GM19239 (cell line): Measurements from ENCODE around the gene ACSF3.
"Not testable (repeated sequence)": the region's sequence is repeated elsewhere in the genome, so short reads cannot be mapped to it uniquely, and the experiment has no call there.

Experiments
- DNase-seq: peaks from one replicate; pipeline ENCODE4 v3.0.0; 2011; ENCODE audit warnings: low spot score; ENCODE audit not compliant: insufficient read length
- FAIRE-seq: peaks from 2 replicates; lab custom pipeline; 2011; peaks lifted over from hg19 to GRCh38; lab: Jason Lieb, UNC

ACSF3 gene

GRCh38 chr16:89153848-89154271, 60.2 kb downstream of the ACSF3 start:
- FAIRE-seq (no peak), DNase-seq (no peak)

GRCh38 chr16:89154390-89155183, 60.9 kb downstream of the ACSF3 start:
- DNase-seq (no peak), FAIRE-seq (no peak)

DNA sequence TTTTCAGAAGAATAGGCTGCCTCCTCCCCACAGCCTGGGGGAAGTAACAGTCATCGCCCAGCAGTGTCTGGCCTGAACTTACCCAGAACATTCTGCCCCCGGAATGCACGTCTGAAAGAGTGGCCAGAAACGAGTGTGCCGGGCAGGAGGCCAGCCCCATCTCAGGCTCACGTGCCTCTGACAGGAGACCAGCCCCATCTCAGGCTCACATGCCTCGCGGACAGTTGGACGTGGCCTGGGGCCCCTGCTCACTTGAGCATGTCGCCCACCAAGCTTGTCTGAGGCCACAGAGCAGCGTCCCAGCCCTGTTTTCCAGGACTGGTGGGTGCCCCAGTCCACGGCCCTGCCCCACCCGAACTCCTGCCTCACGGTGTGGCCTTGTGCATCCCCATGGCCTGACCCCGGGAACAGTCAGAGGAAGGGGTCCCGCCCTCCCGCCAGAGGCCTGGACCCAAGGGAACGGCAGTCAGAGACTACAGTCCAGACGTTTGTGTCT, 61.6 kb downstream of the ACSF3 start:
- DNase-seq, result no peak
- no peak for FAIRE-seq

DNA sequence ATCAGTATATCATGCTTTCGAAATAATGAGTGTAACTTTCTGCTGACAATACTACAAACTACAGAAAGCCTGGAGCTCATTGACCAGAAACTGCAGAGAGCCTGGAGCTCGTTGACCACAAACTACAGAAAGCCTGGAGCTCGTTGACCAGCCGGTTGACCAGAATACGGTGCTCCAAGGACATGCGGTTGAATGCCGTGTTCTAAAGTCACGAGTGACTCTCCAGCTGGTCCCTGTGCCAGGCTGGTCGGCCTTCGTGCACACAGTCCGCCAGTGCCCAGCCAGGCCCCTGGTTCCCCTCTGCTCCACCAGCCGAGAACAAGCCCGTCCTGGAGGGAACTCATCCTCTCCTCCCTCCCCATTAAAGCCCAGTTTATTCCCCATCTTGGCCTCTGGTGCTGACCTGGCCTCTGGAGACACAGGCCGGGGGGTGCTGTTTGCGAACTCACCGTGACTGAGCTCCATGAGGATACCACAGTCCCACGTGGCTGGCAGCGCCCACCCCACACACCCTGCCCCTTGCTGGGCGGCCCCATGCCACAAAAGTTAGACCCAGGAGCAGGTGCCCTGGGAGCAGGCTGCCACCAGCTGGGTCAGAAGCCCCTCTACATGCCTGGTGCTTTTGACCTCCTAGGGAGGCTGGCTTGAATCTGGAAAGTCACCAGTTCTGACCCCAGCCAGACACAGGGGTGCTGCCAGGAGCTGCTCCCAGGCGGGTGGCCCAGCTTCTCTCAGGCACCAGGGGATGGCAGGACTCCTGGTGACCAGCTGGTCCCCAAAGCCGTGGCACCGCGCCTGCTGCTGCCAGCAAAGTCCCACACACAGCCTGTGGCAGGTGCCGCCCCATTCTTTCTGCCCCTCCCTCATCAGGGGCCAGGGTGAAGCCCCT, 62.4 kb downstream of the ACSF3 start:
- no peak for DNase-seq
- FAIRE-seq, result no peak

DNA sequence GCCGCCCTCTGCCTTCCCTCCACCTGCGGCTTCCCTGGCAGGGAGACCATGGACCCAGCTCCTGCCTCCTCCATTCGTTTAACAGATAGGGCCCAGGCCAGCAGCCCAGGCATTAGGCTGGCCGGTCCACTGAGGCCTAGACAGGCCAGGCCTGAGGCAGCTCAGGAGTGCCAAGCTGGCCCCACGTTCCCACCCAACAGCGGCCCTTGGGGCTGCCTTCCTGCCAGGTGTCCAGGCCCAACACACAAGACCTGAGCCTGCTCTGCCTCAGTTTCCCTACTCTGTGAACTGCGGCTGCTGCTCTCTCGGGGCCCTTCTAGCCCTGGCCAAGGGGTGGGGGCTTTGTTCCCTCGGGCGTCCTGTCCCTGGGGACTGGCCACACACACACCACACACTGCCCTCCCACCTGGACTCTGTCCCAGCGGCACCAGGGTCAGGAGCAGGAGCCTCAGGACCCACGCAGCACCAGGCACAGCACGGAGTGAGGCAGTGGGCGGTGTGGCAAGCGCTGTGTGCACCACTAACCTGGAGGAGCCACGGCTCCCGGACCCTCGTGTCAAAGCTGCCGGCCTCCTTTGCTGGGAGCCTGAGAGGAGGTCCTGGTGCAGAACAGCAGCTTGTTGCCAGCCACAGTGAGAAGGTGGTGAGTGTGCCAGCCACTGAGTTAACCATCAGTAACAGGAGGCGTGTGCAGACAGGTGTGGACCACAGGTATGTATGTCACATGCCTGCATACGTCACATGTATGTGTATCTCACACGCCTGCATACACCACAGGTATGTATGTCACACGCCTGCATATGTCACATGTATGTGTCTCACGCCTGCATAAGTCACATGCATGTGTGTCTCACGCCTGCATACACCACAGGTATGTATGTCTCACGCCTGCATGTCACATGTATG, 63.3 kb downstream of the ACSF3 start:
- DNase-seq, result no peak
- no peak for FAIRE-seq

- no peak for FAIRE-seq
- DNase-seq, result no peak
These were observed 64.1 kb downstream of the ACSF3 start for GRCh38 chr16:89157778-89158177.

DNA sequence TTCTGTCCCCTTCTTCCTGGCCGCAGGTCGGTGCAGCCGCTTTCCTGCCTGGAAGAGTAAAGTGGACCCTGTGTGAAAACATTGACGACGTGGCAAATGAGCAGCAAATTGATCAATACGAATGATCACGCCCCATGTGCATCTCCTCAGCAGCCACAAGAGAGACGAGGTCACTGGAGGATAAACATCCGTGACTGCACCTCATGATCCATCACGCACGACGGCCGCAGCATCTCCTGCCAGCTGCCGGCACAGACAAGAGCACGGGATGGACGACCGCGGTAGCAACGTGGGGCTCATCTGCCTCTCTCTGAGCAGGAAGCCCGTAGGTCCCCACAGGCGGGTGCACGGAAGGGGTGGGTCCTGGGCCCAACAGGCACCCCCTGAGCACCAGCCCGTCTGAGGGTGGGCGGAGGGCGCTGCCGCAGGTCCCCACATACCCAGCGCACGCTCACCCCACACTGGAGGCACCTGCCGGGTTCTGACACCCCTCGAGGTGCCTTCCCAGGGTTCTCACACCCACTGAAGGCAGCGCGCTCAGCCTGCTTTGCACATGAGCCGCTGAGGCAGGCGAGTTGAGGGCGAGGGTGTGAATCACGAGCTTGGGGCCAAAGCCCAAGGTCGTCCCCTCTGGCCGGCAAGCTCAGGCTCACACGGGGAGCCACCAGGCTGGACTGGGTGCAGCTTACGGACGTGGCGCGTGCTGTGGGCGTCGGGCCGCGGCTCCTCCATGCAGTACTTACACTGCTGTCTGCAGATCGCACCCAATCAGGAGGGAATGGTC, 65.6 kb downstream of the ACSF3 start:
- FAIRE-seq (no peak), DNase-seq (no peak)

GRCh38 chr16:89159850-89160354, 66.2 kb downstream of the ACSF3 start:
- no peak for FAIRE-seq

GRCh38 chr16:89160977-89161701, 67.5 kb downstream of the ACSF3 start:
- DNase-seq (no peak), FAIRE-seq (no peak)

More at GRCh38 chr16:89159850-89160354, 66.2 kb downstream of the ACSF3 start:
- DNase-seq, result no peak

DNA sequence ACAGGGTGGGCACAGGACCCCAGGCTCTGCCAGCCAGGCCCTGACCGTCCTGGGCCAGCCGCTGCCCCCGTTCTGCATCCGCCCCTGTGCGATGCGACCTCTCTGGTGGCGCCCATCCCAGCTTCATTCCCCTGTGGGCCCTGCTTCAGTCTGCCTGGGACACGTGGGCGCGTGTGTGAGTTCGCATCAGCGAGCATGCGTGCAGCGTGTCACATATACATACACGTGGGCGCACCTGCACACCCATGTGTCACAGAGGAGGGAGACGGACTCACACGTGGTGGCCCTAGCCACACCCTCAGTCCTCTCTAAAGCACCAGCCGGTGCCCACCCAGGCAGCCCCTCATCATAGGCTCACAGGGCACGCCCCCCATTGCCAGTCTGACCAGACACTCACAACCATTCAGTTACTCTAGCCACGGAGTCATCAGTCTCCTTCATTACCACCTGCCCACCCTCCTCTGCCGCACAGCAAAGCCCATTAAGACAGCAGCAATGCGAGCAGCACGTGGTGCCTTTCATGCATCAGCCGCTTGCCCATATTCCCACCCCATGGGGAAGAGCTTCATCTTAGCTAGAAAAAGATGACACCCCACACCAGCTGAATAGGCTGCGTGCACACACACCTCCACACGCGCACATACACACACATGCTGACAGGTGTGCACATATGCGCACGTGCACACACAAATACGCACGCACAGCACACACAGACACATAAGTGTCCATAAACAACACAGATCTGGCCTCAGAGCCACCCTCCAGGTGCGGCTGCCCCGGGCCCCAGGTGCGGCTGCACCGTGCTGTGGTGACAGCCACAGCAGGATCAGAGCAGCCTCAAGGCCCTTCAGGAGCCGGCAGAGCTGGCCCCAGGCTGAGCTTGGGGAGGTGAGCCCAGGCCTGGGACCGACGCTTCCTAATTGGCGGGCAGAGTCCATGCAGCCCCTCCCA, 68.4 kb downstream of the ACSF3 start:
- DNase-seq (no peak), FAIRE-seq (no peak)

DNA sequence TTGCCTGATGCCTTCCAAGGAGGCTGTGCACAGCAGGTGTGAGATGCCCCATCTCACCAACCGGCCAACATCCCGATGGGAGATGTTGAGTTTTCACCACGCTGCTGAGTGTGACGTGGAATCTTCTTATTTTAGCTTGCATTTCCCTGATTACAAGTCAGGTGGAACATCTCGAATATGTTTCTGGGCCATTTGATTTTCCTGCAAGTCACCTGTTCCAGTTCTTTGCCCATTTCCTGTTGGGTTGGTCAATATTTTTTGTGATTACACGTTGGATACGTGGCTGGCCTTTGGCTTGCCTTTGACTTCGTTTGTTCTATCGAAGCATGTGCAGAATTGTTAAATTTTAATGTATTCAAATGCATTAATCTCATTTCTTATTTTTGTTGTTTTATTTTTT, 69.6 kb downstream of the ACSF3 start:
- DNase-seq (no peak), FAIRE-seq (no peak)

- DNase-seq, result no peak
These were observed 70.8 kb downstream of the ACSF3 start for GRCh38 chr16:89164436-89164835.

DNA sequence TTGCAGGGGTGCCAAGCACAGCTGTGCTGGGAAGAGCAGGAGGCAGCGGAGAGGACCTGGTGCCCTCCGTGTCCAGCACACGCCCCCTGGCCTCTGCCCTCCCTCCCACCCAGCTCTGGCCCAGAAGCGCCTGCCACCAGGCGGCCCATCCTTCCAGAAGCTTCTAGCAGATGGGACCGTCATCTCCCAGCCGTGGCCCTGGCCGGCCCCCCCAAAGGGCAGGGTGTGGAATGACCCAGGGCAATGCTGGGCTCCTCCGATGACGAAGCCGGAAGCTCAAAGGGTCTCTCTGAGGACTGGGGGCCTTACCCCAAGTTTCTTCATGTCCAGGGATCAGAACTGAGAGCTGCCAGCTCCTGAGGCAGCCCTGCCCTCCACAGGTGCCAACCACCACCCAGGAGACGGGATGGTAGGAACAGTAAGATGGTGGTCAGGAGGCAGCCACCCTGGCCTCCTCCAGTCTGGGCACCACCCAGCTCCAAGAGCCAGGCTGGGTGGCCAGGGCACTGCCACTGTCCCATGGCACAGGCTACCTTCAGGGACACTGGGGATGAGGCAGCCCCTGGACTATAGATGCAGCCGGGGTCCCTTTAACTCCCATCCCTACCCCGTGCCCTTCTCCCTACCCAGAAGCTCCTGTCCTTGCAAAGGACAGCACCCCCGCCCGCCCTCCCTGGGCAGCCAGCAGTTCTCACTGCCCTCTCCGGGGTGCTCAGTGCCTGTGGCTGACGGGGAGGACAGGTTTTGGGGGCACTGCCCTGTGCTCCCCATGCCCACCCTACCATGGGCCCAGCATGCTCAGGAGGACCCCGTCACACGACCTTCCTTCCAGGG, 71.4 kb downstream of the ACSF3 start:
- no peak for FAIRE-seq
- no peak for DNase-seq

More at GRCh38 chr16:89164436-89164835, 70.8 kb downstream of the ACSF3 start:
- FAIRE-seq, result no peak

DNA sequence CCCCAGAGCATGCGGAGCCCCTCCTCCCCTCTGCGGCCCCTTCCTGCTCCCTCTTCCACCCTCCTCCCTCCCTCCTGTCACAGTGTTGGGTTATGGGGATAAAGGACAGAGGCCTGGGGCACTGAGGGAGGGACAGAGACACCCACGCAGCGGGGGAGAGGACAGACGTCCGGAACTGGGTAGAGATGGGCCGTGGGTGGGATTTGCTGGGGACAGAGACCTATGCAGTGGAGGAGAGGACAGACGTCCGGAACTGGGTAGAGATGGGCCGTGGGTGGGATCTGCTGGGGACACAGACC, 72.0 kb downstream of the ACSF3 start:
- DNase-seq, FAIRE-seq: not testable (repeated sequence)

DNA sequence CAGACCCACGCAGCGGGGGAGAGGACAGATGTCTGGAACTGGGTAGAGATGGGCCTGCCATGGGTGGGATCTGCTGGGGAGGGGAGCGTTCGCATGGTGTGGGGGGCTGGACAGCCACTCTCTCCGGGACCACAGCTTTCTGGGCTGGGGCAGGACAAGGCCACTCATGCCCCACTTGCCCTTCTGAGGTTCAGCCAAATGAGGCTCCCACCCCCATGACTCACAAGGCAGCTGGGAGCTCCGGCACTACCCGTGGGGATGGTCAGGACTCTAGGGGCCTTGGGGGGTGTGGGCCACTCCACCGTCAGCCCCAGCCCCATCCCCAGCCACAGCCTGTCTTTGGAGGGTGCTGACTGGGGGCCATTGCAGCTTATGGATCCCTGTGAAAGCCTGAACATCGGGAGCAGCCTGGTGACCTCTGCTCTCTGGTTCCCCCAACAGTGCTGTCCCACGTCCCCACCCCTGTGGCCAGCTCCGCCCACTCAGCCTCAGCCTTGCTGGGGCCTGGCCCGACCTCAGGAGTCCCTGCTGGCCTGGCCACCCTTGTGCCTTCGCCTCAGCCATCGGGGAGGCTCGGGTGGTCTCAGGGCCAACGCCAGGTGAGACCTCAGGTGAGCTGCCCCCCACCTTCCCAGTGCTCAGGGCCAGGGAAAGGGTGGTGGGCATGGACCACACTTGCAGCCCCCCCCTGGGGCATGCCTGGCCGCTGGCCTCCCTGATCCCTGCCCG, 73.2 kb downstream of the ACSF3 start:
- FAIRE-seq, result no peak
- DNase-seq, result no peak

DNA sequence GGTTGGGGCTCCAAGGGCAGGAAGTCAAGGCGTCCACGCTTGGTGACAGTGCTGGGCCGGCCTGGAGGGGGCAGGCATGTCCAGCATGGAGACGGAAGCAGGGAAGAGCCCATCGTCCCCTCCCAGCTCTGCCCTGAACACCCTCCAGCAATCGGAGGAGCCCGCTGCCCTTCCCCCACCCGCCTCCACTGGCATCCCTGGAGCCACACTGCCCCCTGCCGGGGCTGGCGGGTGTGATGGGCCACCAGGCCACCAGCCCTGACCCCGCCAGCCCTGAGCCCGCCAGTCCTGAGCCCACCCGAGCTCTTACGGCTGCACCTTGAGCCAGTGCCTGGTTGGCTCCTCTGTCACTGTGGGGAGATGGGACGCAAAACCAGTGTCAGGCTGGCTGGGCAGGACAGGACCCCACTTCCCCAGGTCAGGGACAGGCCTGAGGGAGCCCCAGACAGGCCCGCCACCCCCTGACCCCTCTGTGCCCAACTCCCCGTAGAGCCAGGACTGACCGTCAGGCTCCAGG, 73.8 kb downstream of the ACSF3 start:
- FAIRE-seq (peak; percentile 77), DNase-seq (peak; percentile 91)
